ENCODE measurements around the gene UGT1A10. TPM values are rescaled to one million over a fixed set of nuclear protein-coding genes. Genes with fewer than 3 reads are reported as not detected.
"Not testable (repeated sequence)": the region's sequence is repeated elsewhere in the genome, so short reads cannot be mapped to it uniquely, and the experiment has no call there.

UGT1A10 gene
- total RNA-seq, 2 experiments from 2014 or later: not detected

- peaks cover 31% of the 10 kb centered on the region for H3K27me3 Mint-ChIP-seq
- no peak for DNase-seq
- H3K36me3 Mint-ChIP-seq: no peaks in the 10 kb centered on the region
- H3K9me3 Mint-ChIP-seq (ENCODE audit: low read depth): no peaks in the 10 kb centered on the region
- H3K27ac Mint-ChIP-seq: no peak overlapping the region
- no peak overlapping the region for H3K4me3 Mint-ChIP-seq
- no peak for ATAC-seq
- CTCF ChIA-PET: no interaction called here
- H3K4me1 Mint-ChIP-seq: no peaks in the 10 kb centered on the region
Observed at GRCh38 chr2:233689501-233689900, 53.3 kb downstream of the UGT1A10 start.

- H3K4me3 Mint-ChIP-seq: no peak overlapping the region
- H3K27ac Mint-ChIP-seq: no peak overlapping the region
- no peaks in the 10 kb centered on the region for H3K4me1 Mint-ChIP-seq
- no peaks in the 10 kb centered on the region for H3K9me3 Mint-ChIP-seq (ENCODE audit: low read depth)
- no peak for DNase-seq
- no peak for ATAC-seq
- CTCF ChIA-PET: no interaction called here
- H3K36me3 Mint-ChIP-seq: no peaks in the 10 kb centered on the region
- H3K27me3 Mint-ChIP-seq: peaks cover 27% of the 10 kb centered on the region
Observed at GRCh38 chr2:233690444-233690843, 54.2 kb downstream of the UGT1A10 start.

- Mint-ChIP-seq H3K27me3 (peaks cover 31% of the 10 kb centered on the region), H3K36me3 (no peaks in the 10 kb centered on the region), H3K4me1 (no peaks in the 10 kb centered on the region), H3K4me3 (no peak overlapping the region), H3K27ac (no peak overlapping the region), H3K9me3 (ENCODE audit: low read depth) (no peaks in the 10 kb centered on the region)
- ATAC-seq: no peak
- CTCF ChIA-PET: interaction anchor here (1.4 kb wide), 1 partner anchor 137 kb away, joined by 3 read pairs; no protein-coding TSS in a partner anchor
- DNase-seq: no peak
Observed at GRCh38 chr2:233691443-233692433, 55.5 kb downstream of the UGT1A10 start.

GRCh38 chr2:233692648-233693047 is 56.4 kb downstream of the UGT1A10 start, which contains the start of gene UGT1A6:
Gene UGT1A6 (plus strand): TSS chr2:233692890. CDS start chr2:233693005, 115 bp downstream.
- no peak for DNase-seq
- H3K36me3 Mint-ChIP-seq: no peaks in the 10 kb centered on the region
- no peak for ATAC-seq
- H3K4me1 Mint-ChIP-seq: no peaks in the 10 kb centered on the region
- H3K27ac Mint-ChIP-seq: no peak within 1 kb of the TSS
- CTCF ChIA-PET: no interaction called here
- no peaks in the 10 kb centered on the region for H3K9me3 Mint-ChIP-seq (ENCODE audit: low read depth)
- peaks cover 38% of the 10 kb centered on the region for H3K27me3 Mint-ChIP-seq
- no peak within 1 kb of the TSS for H3K4me3 Mint-ChIP-seq

- H3K27ac Mint-ChIP-seq: no peak overlapping the region
- H3K9me3 Mint-ChIP-seq (ENCODE audit: low read depth): no peaks in the 10 kb centered on the region
- CTCF ChIA-PET: no interaction called here
- DNase-seq (no peak), ATAC-seq (no peak)
- no peaks in the 10 kb centered on the region for H3K36me3 Mint-ChIP-seq
- H3K27me3 Mint-ChIP-seq: peaks cover 40% of the 10 kb centered on the region
- no peak overlapping the region for H3K4me3 Mint-ChIP-seq
- H3K4me1 Mint-ChIP-seq: no peaks in the 10 kb centered on the region
Observed at GRCh38 chr2:233693963-233694362, 57.7 kb downstream of the UGT1A10 start.

GRCh38 chr2:233698740-233699139 is 62.5 kb downstream of the UGT1A10 start:
- CTCF ChIA-PET: interaction anchor here (1.3 kb wide), 1 partner anchor 163 kb away, joined by 3 read pairs; no protein-coding TSS in a partner anchor
- no peaks in the 10 kb centered on the region for H3K9me3 Mint-ChIP-seq (ENCODE audit: low read depth)
- ATAC-seq (no peak), DNase-seq (no peak)
- no peak overlapping the region for H3K4me3 Mint-ChIP-seq
- no peaks in the 10 kb centered on the region for H3K4me1 Mint-ChIP-seq
- no peaks in the 10 kb centered on the region for H3K36me3 Mint-ChIP-seq
- no peak overlapping the region for H3K27ac Mint-ChIP-seq
- H3K27me3 Mint-ChIP-seq: peaks cover 42% of the 10 kb centered on the region

- Mint-ChIP-seq H3K36me3 (no peaks in the 10 kb centered on the region), H3K4me1 (no peaks in the 10 kb centered on the region), H3K27me3 (peaks cover 41% of the 10 kb centered on the region), H3K9me3 (ENCODE audit: low read depth) (no peaks in the 10 kb centered on the region), H3K4me3 (no peak overlapping the region), H3K27ac (no peak overlapping the region)
- DNase-seq (no peak), ATAC-seq (no peak)
- CTCF ChIA-PET: interaction anchor here (1.3 kb wide), 1 partner anchor 162 kb away, joined by 3 read pairs; no protein-coding TSS in a partner anchor
Observed at GRCh38 chr2:233699424-233700027, 63.3 kb downstream of the UGT1A10 start.

GRCh38 chr2:233700028-233700635 is 63.9 kb downstream of the UGT1A10 start:
- H3K27ac Mint-ChIP-seq: no peak overlapping the region
- CTCF ChIA-PET: no interaction called here
- H3K27me3 Mint-ChIP-seq: peaks cover 43% of the 10 kb centered on the region
- no peak for ATAC-seq
- no peaks in the 10 kb centered on the region for H3K36me3 Mint-ChIP-seq
- no peaks in the 10 kb centered on the region for H3K9me3 Mint-ChIP-seq (ENCODE audit: low read depth)
- no peak for DNase-seq
- H3K4me1 Mint-ChIP-seq: no peaks in the 10 kb centered on the region
- no peak overlapping the region for H3K4me3 Mint-ChIP-seq

GRCh38 chr2:233700842-233701241 is 64.6 kb downstream of the UGT1A10 start:
- ATAC-seq; H3K36me3 Mint-ChIP-seq; H3K27ac Mint-ChIP-seq; H3K4me1 Mint-ChIP-seq; DNase-seq; CTCF ChIA-PET; H3K9me3 Mint-ChIP-seq (ENCODE audit: low read depth); H3K4me3 Mint-ChIP-seq: not testable (repeated sequence)
- H3K27me3 Mint-ChIP-seq: peaks cover 45% of the 10 kb centered on the region

- Mint-ChIP-seq H3K27me3 (peaks cover 36% of the 10 kb centered on the region), H3K4me3 (no peak overlapping the region), H3K4me1 (no peaks in the 10 kb centered on the region), H3K27ac (no peak overlapping the region), H3K9me3 (ENCODE audit: low read depth) (no peaks in the 10 kb centered on the region), H3K36me3 (no peaks in the 10 kb centered on the region)
- ATAC-seq: no peak
- CTCF ChIA-PET: no interaction called here
- no peak for DNase-seq
Observed at GRCh38 chr2:233702238-233702637, 66.0 kb downstream of the UGT1A10 start.

GRCh38 chr2:233705911-233706506 is 69.8 kb downstream of the UGT1A10 start:
- no peak for DNase-seq
- Mint-ChIP-seq H3K27me3 (peaks cover 47% of the 10 kb centered on the region), H3K36me3 (no peaks in the 10 kb centered on the region), H3K9me3 (ENCODE audit: low read depth) (no peaks in the 10 kb centered on the region), H3K4me1 (no peaks in the 10 kb centered on the region), H3K27ac (no peak overlapping the region), H3K4me3 (no peak overlapping the region)
- no peak for ATAC-seq
- CTCF ChIA-PET: no interaction called here

- ATAC-seq (no peak), DNase-seq (no peak)
- no peaks in the 10 kb centered on the region for H3K4me1 Mint-ChIP-seq
- H3K9me3 Mint-ChIP-seq (ENCODE audit: low read depth): no peaks in the 10 kb centered on the region
- H3K27me3 Mint-ChIP-seq: peaks cover 47% of the 10 kb centered on the region
- H3K27ac Mint-ChIP-seq: no peak overlapping the region
- no peaks in the 10 kb centered on the region for H3K36me3 Mint-ChIP-seq
- CTCF ChIA-PET: no interaction called here
- no peak overlapping the region for H3K4me3 Mint-ChIP-seq
Observed at GRCh38 chr2:233706720-233707119, 70.5 kb downstream of the UGT1A10 start.

- no peak overlapping the region for H3K27ac Mint-ChIP-seq
- peaks cover 45% of the 10 kb centered on the region for H3K27me3 Mint-ChIP-seq
- no peaks in the 10 kb centered on the region for H3K4me1 Mint-ChIP-seq
- DNase-seq: no peak
- no peaks in the 10 kb centered on the region for H3K9me3 Mint-ChIP-seq (ENCODE audit: low read depth)
- CTCF ChIA-PET: no interaction called here
- H3K4me3 Mint-ChIP-seq: no peak overlapping the region
- ATAC-seq: no peak
- no peaks in the 10 kb centered on the region for H3K36me3 Mint-ChIP-seq
Observed at GRCh38 chr2:233707940-233708644, 71.8 kb downstream of the UGT1A10 start.

Data from activated CD8-positive, alpha-beta memory T cell treated with anti-CD3 and anti-CD28 coated beads, Interleukin-2, amount 10 ng/mL, durations not matched to agents 7 days and 5 days (primary cell).